Body of pancreas (tissue), 4 donors: Measurements from ENCODE around the gene CLEC19A. TPM values are rescaled to one million over a fixed set of nuclear protein-coding genes. Genes with fewer than 3 reads are reported as not detected.

Experiments used
- ATAC-seq: fragments of 150-250 bp; one replicate; pipeline ENCODE4 v1.9.1; 2016
- DNase-seq, 4 donors: peaks; one replicate each; pipeline ENCODE4 v3.0.0-alpha.2; 2019
- H3K27ac ChIP-seq, 4 donors: fragments of 200-600 bp; sonication (generic); 1 replicate in 3 of 4; 2 replicates in 1 of 4; pipeline versions ENCODE4 v1.5.1 to v1.6.1; 2016 to 2019; ENCODE audit warnings: mild to moderate bottlenecking in 1 of 4, mixed read lengths in 1 of 4, moderate library complexity in 1 of 4
- H3K27me3 ChIP-seq, 2 donors: fragments of 200-600 bp; sonication (generic); one replicate each; pipeline ENCODE4 v1.6.0; 2016; ENCODE audit warnings: mild to moderate bottlenecking in 1 of 2
- H3K36me3 ChIP-seq, 2 donors: fragments of 200-600 bp; sonication (generic); replicated peaks in 1 of 2; 2 replicates each; pipeline ENCODE4 v1.5.1; 2016; ENCODE audit warnings: low read depth in 2 of 2; ENCODE audit not compliant: insufficient read depth in 1 of 2
- H3K4me1 ChIP-seq: fragments of 200-600 bp; sonication (generic); one replicate; pipeline ENCODE4 v1.6.0; 2016
- H3K4me3 ChIP-seq, 2 donors: fragments of 200-600 bp; sonication (generic); 1 replicate in 1 of 2; 2 replicates in 1 of 2; pipeline ENCODE4 v1.5.1; 2016 to 2019
- H3K9me3 ChIP-seq, 3 donors: fragments of 200-600 bp; sonication (generic); 1 replicate in 2 of 3; 2 replicates in 1 of 3; pipeline ENCODE4 v1.5.1; 2016
- CTCF ChIP-seq, 7 experiments: fragments of 450-650 bp in 4 of 7; fragments of 200-600 bp in 3 of 7; sonication (generic) in 3 of 7; IDR thresholded peaks; one replicate each; pipeline ENCODE4 v1.5.1; 2016 to 2019; ENCODE audit warnings: antibody characterized with exemption in 7 of 7
- POLR2A ChIP-seq, 3 donors: fragments of 450-650 bp; IDR thresholded peaks; one replicate each; pipeline ENCODE4 v1.6.1; 2016; ENCODE audit warnings: antibody characterized with exemption in 3 of 3, mild to moderate bottlenecking in 2 of 3
- WGBS, 2 donors: methylation state at CpG; one replicate each; pipeline ENCODE4 v1.1.5; 2017; 5-methylcytosine and 5-hydroxymethylcytosine counted together
- intact Hi-C: fragments of 100-400 bp; cut with DNase I; formaldehyde crosslinking; loops from one replicate; pipeline ENCODE4 v1.15.1; 2023
- total RNA-seq, 2 donors: library from RNA; depleted of rRNA; stranded (reverse); fragments of >200 nt; gene quantifications; one replicate each; pipeline ENCODE4 v1.1.0, GENCODE V29; 2016

Gene CLEC19A
- total RNA-seq, 2 donors from 2014 or later = not detected

- WGBS, 2 donors = 88 to 93% methylated on average over 4 to 13 of the region's 13 CpGs
- no peak for ATAC-seq
These were observed 45.9 kb upstream of the CLEC19A start for GRCh38 chr16:19239511-19240155.

GRCh38 chr16:19240494-19240893, 45.0 kb upstream of the CLEC19A start:
- no peak for DNase-seq
- H3K27ac ChIP-seq = no peak overlapping the region
- no peaks in the 10 kb centered on the region for H3K27me3 ChIP-seq
- TF ChIP-seq CTCF (IDR thresholded peaks at IDR 0.05) = no peak
- TF ChIP-seq POLR2A (IDR thresholded peaks at IDR 0.05) = no peak
- H3K4me3 ChIP-seq = no peak overlapping the region
- intact Hi-C loops = no loop called here
- H3K4me1 ChIP-seq = peaks cover 3% of the 10 kb centered on the region
- H3K36me3 ChIP-seq = no peaks in the 10 kb centered on the region
- no peaks in the 10 kb centered on the region for H3K9me3 ChIP-seq
- 93 to 100% methylated on average over 2 to 6 of the region's 7 CpGs for WGBS, 2 donors
- no peak for ATAC-seq

More at GRCh38 chr16:19239511-19240155, 45.9 kb upstream of the CLEC19A start:
- no peak overlapping the region for H3K4me3 ChIP-seq
- no peaks in the 10 kb centered on the region for H3K9me3 ChIP-seq
- no peaks in the 10 kb centered on the region for H3K4me1 ChIP-seq
- DNase-seq = no peak
- no peak overlapping the region for H3K27ac ChIP-seq
- intact Hi-C loops = no loop called here
- TF ChIP-seq POLR2A (IDR thresholded peaks at IDR 0.05) (no peak), CTCF (IDR thresholded peaks at IDR 0.05) (no peak)
- H3K27me3 ChIP-seq = no peaks in the 10 kb centered on the region
- no peaks in the 10 kb centered on the region for H3K36me3 ChIP-seq

GRCh38 chr16:19241512-19241911, 44.0 kb upstream of the CLEC19A start:
- ATAC-seq (no peak), DNase-seq (no peak)
- 94 to 100% methylated on average over 1 to 11 of the region's 11 CpGs for WGBS, 2 donors
- TF ChIP-seq CTCF (IDR thresholded peaks at IDR 0.05) (no peak), POLR2A (IDR thresholded peaks at IDR 0.05) (no peak)
- no peak overlapping the region for H3K4me3 ChIP-seq
- peaks cover 5% of the 10 kb centered on the region for H3K4me1 ChIP-seq
- intact Hi-C loops = no loop called here
- H3K9me3 ChIP-seq = no peaks in the 10 kb centered on the region
- no peaks in the 10 kb centered on the region for H3K36me3 ChIP-seq
- no peak overlapping the region for H3K27ac ChIP-seq
- no peaks in the 10 kb centered on the region for H3K27me3 ChIP-seq

GRCh38 chr16:19242186-19242585, 43.3 kb upstream of the CLEC19A start:
- intact Hi-C loops = no loop called here
- Histone ChIP-seq H3K4me3 (no peak overlapping the region), H3K9me3 (no peaks in the 10 kb centered on the region), H3K27me3 (no peaks in the 10 kb centered on the region), H3K4me1 (peaks cover 5% of the 10 kb centered on the region), H3K27ac (no peak overlapping the region), H3K36me3 (no peaks in the 10 kb centered on the region)
- TF ChIP-seq CTCF (IDR thresholded peaks at IDR 0.05) = no peak
- TF ChIP-seq POLR2A (IDR thresholded peaks at IDR 0.05) = no peak
- DNase-seq (no peak), ATAC-seq (no peak)
- WGBS, 2 donors = 3 to 10% methylated on average over 1 of the region's 1 CpG

- 68 to 70% methylated on average over 2 to 3 of the region's 3 CpGs for WGBS, 2 donors
- H3K27me3 ChIP-seq = no peaks in the 10 kb centered on the region
- TF ChIP-seq POLR2A (IDR thresholded peaks at IDR 0.05) (no peak), CTCF (IDR thresholded peaks at IDR 0.05) (no peak)
- DNase-seq = no peak
- no peak overlapping the region for H3K4me3 ChIP-seq
- intact Hi-C loops = no loop called here
- H3K9me3 ChIP-seq = no peaks in the 10 kb centered on the region
- H3K27ac ChIP-seq = no peak overlapping the region
- H3K4me1 ChIP-seq = peaks cover 5% of the 10 kb centered on the region
- ATAC-seq = no peak
- no peaks in the 10 kb centered on the region for H3K36me3 ChIP-seq
These were observed 42.5 kb upstream of the CLEC19A start for GRCh38 chr16:19242987-19243575.
